ENCODE data around the gene MSLN.

GRCh38 chr16:739560-740458, 20.7 kb upstream of the MSLN start:
- TF ChIP-seq CTCF (IDR thresholded peaks at IDR 0.05) (no peak), EP300 (IDR thresholded peaks at IDR 0.05) (no peak), POLR2A (IDR thresholded peaks at IDR 0.05) (no peak)

Measured in tibial nerve (tissue), 4 donors.